GM23338 (cell line): ENCODE results near the gene HTRA1. TPM values are rescaled to one million over a fixed set of nuclear protein-coding genes. Genes with fewer than 3 reads are reported as not detected.

Experiments used
- ATAC-seq: fragments of 200-7000 bp; cut with Tn5 transposase; 3 replicates; pipeline ENCODE4 v1.9.1; 2020
- DNase-seq: peaks from one replicate; pipeline ENCODE4 v3.0.0-alpha.2; 2015; ENCODE audit warnings: low spot score
- H2AFZ ChIP-seq: fragments of 200-600 bp; sonication (generic); 2 replicates; pipeline ENCODE4 v1.8.0; 2016; ENCODE audit warnings: antibody characterized with exemption, mild to moderate bottlenecking, moderate library complexity
- H3F3A ChIP-seq: fragments of 200-600 bp; sonication (generic); replicated peaks from 2 replicates; pipeline ENCODE4 v1.8.0; 2017; ENCODE audit warnings: antibody characterized with exemption, mixed run types, low read depth
- H3K27ac ChIP-seq: fragments of 200-600 bp; sonication (generic); 2 replicates; pipeline ENCODE4 v1.6.1; 2016; ENCODE audit warnings: low read depth
- H3K27me3 ChIP-seq: fragments of 200-600 bp; sonication (generic); 2 replicates; pipeline ENCODE4 v1.8.0; 2016; ENCODE audit warnings: mild to moderate bottlenecking, mixed run types, moderate library complexity; ENCODE audit not compliant: insufficient read depth
- H3K36me3 ChIP-seq: fragments of 200-600 bp; sonication (generic); 2 replicates; pipeline ENCODE4 v1.8.0; 2016; ENCODE audit warnings: mild to moderate bottlenecking; ENCODE audit not compliant: insufficient read depth
- H3K4me1 ChIP-seq: fragments of 200-600 bp; sonication (generic); 2 replicates; pipeline ENCODE4 v1.8.0; 2016; ENCODE audit warnings: mild to moderate bottlenecking, moderate library complexity; ENCODE audit not compliant: insufficient read depth
- H3K4me2 ChIP-seq: fragments of 200-600 bp; sonication (generic); 2 replicates; pipeline ENCODE4 v1.7.1; 2017; ENCODE audit warnings: mixed run types
- H3K4me3 ChIP-seq: fragments of 200-600 bp; sonication (generic); 2 replicates; pipeline ENCODE4 v1.6.1; 2016; ENCODE audit warnings: mixed run types
- H3K79me2 ChIP-seq: fragments of 200-600 bp; sonication (generic); replicated peaks from 2 replicates; pipeline ENCODE4 v1.8.0; 2017; ENCODE audit warnings: mild to moderate bottlenecking; ENCODE audit not compliant: insufficient read depth
- H3K9me2 ChIP-seq: fragments of 200-600 bp; sonication (generic); 2 replicates; pipeline ENCODE4 v1.8.0; 2017; ENCODE audit not compliant: insufficient read depth
- H4K20me1 ChIP-seq: fragments of 200-600 bp; sonication (generic); replicated peaks from 2 replicates; pipeline ENCODE4 v1.8.0; 2017; ENCODE audit warnings: mild to moderate bottlenecking; ENCODE audit not compliant: insufficient read depth
- H3K27ac Mint-ChIP-seq: 2 replicates; pipeline ENCODE4 v1.8.0; 2020; ENCODE audit warnings: inconsistent platforms, mild to moderate bottlenecking, moderate library complexity, mixed read lengths
- H3K27me3 Mint-ChIP-seq: 3 replicates; pipeline ENCODE4 v1.8.0; 2022; ENCODE audit warnings: low read depth, mild to moderate bottlenecking, moderate library complexity, mixed read lengths, inconsistent platforms; ENCODE audit not compliant: insufficient read depth, poor library complexity
- H3K36me3 Mint-ChIP-seq: 3 replicates; pipeline ENCODE4 v1.8.0; 2021; ENCODE audit warnings: low read depth, mild to moderate bottlenecking, inconsistent platforms, moderate library complexity, mixed read lengths
- H3K4me1 Mint-ChIP-seq: 3 replicates; pipeline ENCODE4 v1.8.0; 2020; ENCODE audit warnings: mild to moderate bottlenecking, inconsistent platforms, mixed read lengths
- H3K4me3 Mint-ChIP-seq: 3 replicates; pipeline ENCODE4 v1.8.0; 2021; ENCODE audit warnings: moderate library complexity, mild to moderate bottlenecking, inconsistent platforms, mixed read lengths
- H3K9me3 Mint-ChIP-seq: 3 replicates; pipeline ENCODE4 v1.8.0; 2020; ENCODE audit warnings: moderate library complexity, mild to moderate bottlenecking, inconsistent platforms, mixed read lengths
- CREB1 ChIP-seq: fragments of 250-450 bp; sonication (Bioruptor Pico); IDR thresholded peaks from 2 replicates; pipeline ENCODE4 v1.5.0; 2020; ENCODE audit warnings: low read depth, mild to moderate bottlenecking, moderate library complexity
- EZH2 ChIP-seq: fragments of 200-600 bp; sonication (generic); IDR thresholded peaks from one replicate; pipeline ENCODE4 v1.8.0; 2017; ENCODE audit warnings: antibody characterized with exemption, mild to moderate bottlenecking, low read depth; ENCODE audit not compliant: unreplicated experiment
- EZH2phosphoT487 ChIP-seq: fragments of 200-600 bp; sonication (generic); IDR thresholded peaks from one replicate; pipeline ENCODE4 v1.8.1; 2018; ENCODE audit warnings: antibody characterized with exemption; ENCODE audit not compliant: unreplicated experiment
- JUNB ChIP-seq: IDR thresholded peaks from one replicate; pipeline ENCODE4 v1.6.1; 2016; ENCODE audit warnings: antibody characterized with exemption; ENCODE audit not compliant: unreplicated experiment
- POLR2AphosphoS5 ChIP-seq: IDR thresholded peaks from 2 replicates; pipeline ENCODE4 v1.6.1; 2016; ENCODE audit warnings: antibody characterized with exemption, low read depth
- REST ChIP-seq: IDR thresholded peaks from one replicate; pipeline ENCODE4 v1.6.1; 2018; ENCODE audit warnings: antibody characterized with exemption; ENCODE audit not compliant: unreplicated experiment
- STAT1 ChIP-seq: IDR thresholded peaks from one replicate; pipeline ENCODE4 v1.6.1; 2016; ENCODE audit warnings: antibody characterized with exemption; ENCODE audit not compliant: unreplicated experiment
- ZNF114 ChIP-seq: fragments of 250-450 bp; sonication (Bioruptor Pico); IDR thresholded peaks from 2 replicates; pipeline ENCODE4 v1.5.0; 2020; ENCODE audit warnings: mild to moderate bottlenecking, moderate library complexity
- ZNF331 ChIP-seq: fragments of 250-450 bp; sonication (Bioruptor Pico); IDR thresholded peaks from 2 replicates; pipeline ENCODE4 v1.5.0; 2020; ENCODE audit warnings: low read depth, mild to moderate bottlenecking, moderate library complexity
- polyA plus RNA-seq: library from polyadenylated mRNA; unstranded; fragments of >200 nt; fragmentation: Nextera tagmentation; extraction: Ambion mirVana; gene quantifications from 2 replicates; pipeline ENCODE4 v1.2.1, GENCODE V29; 2016
- total RNA-seq: library from RNA; depleted of rRNA; stranded (reverse); fragments of >200 nt; shearing (Covaris generic); gene quantifications from 2 replicates; pipeline ENCODE4 v1.2.3, GENCODE V29; 2014
- TF ChIP-seq, protein P1 (sequence below): fragments of 250-450 bp; sonication (Bioruptor Pico); IDR thresholded peaks from 2 replicates; pipeline ENCODE4 v1.5.0; 2020; ENCODE audit warnings: mild to moderate bottlenecking, moderate library complexity
- TF ChIP-seq, protein P2 (sequence below): IDR thresholded peaks from 2 replicates; pipeline ENCODE4 v1.6.1; 2016; ENCODE audit warnings: antibody characterized with exemption
- TF ChIP-seq, protein P3 (sequence below), 2 experiments: fragments of 200-600 bp in 1 of 2; sonication (generic) in 1 of 2; conservative IDR thresholded peaks; 2 replicates each; pipeline versions ENCODE4 v1.5.1 to v1.6.1; 2016 to 2017; ENCODE audit warnings: antibody characterized with exemption in 2 of 2, low read depth in 2 of 2, mild to moderate bottlenecking in 2 of 2, moderate library complexity in 1 of 2

The HTRA1 gene
- total and polyA plus RNA-seq, 2 experiments from 2014 or later: 8.1 to 16.1 TPM

DNA sequence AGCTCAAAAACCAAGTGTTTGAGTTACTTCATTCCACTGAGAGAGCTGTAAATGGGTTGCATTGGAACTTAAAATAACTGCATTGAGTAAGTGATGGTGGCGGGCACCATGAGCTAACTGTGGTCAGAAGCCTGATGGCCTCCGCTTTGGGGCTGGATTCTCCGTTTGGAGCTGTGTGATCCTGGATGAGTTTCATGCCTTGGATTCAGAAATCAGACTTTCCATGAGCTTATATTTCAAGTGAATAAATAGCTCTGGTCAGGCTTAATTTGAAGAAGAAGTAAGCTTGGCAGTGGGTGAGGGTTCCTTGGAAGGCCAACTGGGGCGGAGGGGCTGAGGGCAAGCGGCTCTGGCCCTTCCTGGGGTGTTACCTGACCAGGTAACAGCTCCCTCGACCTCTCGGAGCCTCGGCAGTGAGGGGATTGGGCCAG lies 5.6 kb downstream of the HTRA1 start:
- H3K9me3 Mint-ChIP-seq: no peaks in the 10 kb centered on the region
- H3K27me3 ChIP-seq: peaks cover 25% of the 10 kb centered on the region
- no peak overlapping the region for H2AFZ ChIP-seq
- TF ChIP-seq, protein P1, sequence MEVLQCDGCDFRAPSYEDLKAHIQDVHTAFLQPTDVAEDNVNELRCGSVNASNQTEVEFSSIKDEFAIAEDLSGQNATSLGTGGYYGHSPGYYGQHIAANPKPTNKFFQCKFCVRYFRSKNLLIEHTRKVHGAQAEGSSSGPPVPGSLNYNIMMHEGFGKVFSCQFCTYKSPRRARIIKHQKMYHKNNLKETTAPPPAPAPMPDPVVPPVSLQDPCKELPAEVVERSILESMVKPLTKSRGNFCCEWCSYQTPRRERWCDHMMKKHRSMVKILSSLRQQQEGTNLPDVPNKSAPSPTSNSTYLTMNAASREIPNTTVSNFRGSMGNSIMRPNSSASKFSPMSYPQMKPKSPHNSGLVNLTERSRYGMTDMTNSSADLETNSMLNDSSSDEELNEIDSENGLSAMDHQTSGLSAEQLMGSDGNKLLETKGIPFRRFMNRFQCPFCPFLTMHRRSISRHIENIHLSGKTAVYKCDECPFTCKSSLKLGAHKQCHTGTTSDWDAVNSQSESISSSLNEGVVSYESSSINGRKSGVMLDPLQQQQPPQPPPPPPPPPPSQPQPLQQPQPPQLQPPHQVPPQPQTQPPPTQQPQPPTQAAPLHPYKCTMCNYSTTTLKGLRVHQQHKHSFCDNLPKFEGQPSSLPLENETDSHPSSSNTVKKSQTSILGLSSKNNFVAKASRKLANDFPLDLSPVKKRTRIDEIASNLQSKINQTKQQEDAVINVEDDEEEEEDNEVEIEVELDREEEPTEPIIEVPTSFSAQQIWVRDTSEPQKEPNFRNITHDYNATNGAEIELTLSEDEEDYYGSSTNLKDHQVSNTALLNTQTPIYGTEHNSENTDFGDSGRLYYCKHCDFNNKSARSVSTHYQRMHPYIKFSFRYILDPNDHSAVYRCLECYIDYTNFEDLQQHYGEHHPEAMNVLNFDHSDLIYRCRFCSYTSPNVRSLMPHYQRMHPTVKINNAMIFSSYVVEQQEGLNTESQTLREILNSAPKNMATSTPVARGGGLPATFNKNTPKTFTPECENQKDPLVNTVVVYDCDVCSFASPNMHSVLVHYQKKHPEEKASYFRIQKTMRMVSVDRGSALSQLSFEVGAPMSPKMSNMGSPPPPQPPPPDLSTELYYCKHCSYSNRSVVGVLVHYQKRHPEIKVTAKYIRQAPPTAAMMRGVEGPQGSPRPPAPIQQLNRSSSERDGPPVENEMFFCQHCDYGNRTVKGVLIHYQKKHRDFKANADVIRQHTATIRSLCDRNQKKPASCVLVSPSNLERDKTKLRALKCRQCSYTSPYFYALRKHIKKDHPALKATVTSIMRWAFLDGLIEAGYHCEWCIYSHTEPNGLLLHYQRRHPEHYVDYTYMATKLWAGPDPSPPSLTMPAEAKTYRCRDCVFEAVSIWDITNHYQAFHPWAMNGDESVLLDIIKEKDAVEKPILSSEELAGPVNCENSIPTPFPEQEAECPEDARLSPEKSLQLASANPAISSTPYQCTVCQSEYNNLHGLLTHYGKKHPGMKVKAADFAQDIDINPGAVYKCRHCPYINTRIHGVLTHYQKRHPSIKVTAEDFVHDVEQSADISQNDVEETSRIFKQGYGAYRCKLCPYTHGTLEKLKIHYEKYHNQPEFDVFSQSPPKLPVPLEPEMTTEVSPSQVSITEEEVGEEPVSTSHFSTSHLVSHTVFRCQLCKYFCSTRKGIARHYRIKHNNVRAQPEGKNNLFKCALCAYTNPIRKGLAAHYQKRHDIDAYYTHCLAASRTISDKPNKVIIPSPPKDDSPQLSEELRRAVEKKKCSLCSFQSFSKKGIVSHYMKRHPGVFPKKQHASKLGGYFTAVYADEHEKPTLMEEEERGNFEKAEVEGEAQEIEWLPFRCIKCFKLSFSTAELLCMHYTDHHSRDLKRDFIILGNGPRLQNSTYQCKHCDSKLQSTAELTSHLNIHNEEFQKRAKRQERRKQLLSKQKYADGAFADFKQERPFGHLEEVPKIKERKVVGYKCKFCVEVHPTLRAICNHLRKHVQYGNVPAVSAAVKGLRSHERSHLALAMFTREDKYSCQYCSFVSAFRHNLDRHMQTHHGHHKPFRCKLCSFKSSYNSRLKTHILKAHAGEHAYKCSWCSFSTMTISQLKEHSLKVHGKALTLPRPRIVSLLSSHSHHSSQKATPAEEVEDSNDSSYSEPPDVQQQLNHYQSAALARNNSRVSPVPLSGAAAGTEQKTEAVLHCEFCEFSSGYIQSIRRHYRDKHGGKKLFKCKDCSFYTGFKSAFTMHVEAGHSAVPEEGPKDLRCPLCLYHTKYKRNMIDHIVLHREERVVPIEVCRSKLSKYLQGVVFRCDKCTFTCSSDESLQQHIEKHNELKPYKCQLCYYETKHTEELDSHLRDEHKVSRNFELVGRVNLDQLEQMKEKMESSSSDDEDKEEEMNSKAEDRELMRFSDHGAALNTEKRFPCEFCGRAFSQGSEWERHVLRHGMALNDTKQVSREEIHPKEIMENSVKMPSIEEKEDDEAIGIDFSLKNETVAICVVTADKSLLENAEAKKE: no peak
- TF ChIP-seq REST (no peak), POLR2AphosphoS5 (no peak), EZH2 (no peak), CREB1 (CRISPR knock-in tag) (no peak), STAT1 (no peak), ZNF331 (CRISPR knock-in tag) (no peak), ZNF114 (CRISPR knock-in tag) (no peak), EZH2phosphoT487 (no peak), JUNB (no peak)
- TF ChIP-seq, protein P2, sequence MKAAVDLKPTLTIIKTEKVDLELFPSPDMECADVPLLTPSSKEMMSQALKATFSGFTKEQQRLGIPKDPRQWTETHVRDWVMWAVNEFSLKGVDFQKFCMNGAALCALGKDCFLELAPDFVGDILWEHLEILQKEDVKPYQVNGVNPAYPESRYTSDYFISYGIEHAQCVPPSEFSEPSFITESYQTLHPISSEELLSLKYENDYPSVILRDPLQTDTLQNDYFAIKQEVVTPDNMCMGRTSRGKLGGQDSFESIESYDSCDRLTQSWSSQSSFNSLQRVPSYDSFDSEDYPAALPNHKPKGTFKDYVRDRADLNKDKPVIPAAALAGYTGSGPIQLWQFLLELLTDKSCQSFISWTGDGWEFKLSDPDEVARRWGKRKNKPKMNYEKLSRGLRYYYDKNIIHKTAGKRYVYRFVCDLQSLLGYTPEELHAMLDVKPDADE: no peak
- TF ChIP-seq, protein P3, sequence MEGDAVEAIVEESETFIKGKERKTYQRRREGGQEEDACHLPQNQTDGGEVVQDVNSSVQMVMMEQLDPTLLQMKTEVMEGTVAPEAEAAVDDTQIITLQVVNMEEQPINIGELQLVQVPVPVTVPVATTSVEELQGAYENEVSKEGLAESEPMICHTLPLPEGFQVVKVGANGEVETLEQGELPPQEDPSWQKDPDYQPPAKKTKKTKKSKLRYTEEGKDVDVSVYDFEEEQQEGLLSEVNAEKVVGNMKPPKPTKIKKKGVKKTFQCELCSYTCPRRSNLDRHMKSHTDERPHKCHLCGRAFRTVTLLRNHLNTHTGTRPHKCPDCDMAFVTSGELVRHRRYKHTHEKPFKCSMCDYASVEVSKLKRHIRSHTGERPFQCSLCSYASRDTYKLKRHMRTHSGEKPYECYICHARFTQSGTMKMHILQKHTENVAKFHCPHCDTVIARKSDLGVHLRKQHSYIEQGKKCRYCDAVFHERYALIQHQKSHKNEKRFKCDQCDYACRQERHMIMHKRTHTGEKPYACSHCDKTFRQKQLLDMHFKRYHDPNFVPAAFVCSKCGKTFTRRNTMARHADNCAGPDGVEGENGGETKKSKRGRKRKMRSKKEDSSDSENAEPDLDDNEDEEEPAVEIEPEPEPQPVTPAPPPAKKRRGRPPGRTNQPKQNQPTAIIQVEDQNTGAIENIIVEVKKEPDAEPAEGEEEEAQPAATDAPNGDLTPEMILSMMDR (conservative IDR thresholded peaks at IDR 0.05; ENCODE audit: low read depth in 2 of 2): no peak
- H3K27ac ChIP-seq: no peak overlapping the region
- no peaks in the 10 kb centered on the region; the same call in 1 of the 2 replicates for H4K20me1 ChIP-seq
- no peak overlapping the region for H3K4me2 ChIP-seq
- no peaks in the 10 kb centered on the region for H3K36me3 ChIP-seq
- 0 out of 2 replicates have a peak, but pooled peaks cover 4% of the 10 kb centered on the region for H3F3A ChIP-seq
- peaks cover 6% of the 10 kb centered on the region for H3K4me1 ChIP-seq
- peaks cover 14% of the 10 kb centered on the region for H3K4me1 Mint-ChIP-seq
- no peak for ATAC-seq
- peaks cover 29% of the 10 kb centered on the region for H3K27me3 Mint-ChIP-seq
- H3K27ac Mint-ChIP-seq: no peak overlapping the region
- no peaks in the 10 kb centered on the region; the same call in 2 of the 3 replicates for H3K36me3 Mint-ChIP-seq
- no peak overlapping the region for H3K4me3 Mint-ChIP-seq
- no peaks in the 10 kb centered on the region for H3K79me2 ChIP-seq
- H3K9me2 ChIP-seq: no peaks in the 10 kb centered on the region
- no peak for DNase-seq
- no peak overlapping the region for H3K4me3 ChIP-seq
